ENCODE measurements around the gene FNDC10. TPM values are rescaled to one million over a fixed set of nuclear protein-coding genes. Genes with fewer than 3 reads are reported as not detected.
"Not testable (repeated sequence)": the region's sequence is repeated elsewhere in the genome, so short reads cannot be mapped to it uniquely, and the experiment has no call there.

Gene FNDC10
- polyA plus RNA-seq, 4 donors: 1.6 to 5.1 (median 4.0) TPM

DNA sequence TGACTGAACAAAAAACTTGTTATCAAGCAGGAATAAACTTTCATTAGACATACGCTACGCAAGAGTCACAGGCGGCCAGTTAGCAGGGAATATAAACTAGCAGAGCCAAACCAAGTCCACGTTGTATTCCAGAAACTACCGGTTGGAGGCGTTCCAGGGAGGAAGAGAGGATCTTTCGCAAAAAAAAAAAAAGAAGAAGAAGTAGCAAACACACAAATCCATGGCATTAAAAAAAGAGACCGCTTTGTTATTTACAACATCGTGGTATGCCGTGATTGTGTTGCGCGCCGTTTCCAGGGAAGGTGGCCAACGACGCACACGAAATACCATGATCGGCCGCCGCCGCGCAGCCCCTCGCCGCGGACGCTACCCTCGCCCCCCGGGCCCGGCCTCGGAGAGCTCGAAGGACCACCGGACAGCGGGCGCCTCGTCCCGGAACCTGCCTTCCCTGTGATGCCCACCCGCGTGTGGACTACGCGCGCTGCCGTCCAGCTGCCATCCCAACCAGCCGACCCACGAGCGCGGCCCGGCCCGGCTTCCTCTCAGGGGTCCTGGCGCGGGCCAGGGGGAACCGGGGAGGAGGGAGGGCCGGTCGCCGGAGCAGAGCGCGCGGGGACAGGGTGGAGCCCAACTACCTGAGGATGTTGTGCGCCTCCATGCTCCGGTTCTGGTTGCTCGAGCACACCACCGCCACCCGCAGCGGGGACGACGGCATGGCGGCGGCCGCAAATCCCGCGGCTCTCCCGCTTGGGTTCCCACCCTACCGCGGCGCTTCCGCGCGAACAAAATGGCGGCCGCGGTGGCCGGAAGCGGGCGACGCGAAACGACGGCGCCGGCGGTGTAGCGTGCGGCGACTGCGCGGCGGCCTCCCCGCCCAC is 25.9 kb downstream of the FNDC10 start:
- DNase-seq (ENCODE audit: low read depth in 4 of 4, low spot score in 2 of 4): peak in 3 of 4 donors; percentile 50 to 56 (median 56)

DNA sequence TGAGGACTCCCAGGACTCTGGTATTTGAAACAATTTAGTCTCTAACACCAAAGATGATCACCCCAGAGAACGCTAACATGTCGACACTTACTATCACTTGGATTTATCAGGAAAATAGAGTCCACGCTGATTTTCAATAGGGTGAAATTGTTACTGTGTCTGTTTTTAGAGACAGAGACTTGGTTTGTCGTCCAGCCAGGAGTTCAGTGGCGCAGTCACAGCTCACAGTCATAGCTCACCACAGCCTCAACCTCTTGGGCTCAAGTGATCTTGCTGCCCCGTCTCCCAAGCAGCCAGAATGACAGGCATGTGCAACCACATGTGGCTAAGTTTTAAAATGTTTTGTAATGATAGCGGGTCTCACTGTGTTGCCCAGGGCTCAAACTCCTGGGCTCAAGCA is 30.6 kb downstream of the FNDC10 start:
- no peak for DNase-seq (ENCODE audit: low read depth in 4 of 4, low spot score in 2 of 4)

DNA sequence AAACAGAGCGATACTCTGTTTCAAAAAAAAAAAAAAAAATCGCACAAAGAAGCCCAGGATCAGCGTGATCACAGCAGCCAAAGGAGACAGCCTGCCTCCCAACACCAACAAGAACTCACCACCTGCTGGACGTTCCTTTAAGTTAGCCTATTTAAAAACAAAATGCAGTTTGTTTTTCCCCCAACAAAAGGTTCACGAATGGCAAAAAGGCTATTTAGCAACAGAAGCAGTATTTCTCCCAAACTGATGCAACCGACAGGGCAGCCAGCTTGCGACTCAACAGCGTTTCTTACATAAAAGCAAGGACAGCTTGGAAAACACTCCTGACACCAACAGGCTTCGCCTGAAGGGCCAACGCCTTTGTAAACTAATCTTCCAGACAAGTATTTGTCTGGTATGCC is 32.0 kb downstream of the FNDC10 start:
- DNase-seq (ENCODE audit: low read depth in 4 of 4, low spot score in 2 of 4): no peak

DNA sequence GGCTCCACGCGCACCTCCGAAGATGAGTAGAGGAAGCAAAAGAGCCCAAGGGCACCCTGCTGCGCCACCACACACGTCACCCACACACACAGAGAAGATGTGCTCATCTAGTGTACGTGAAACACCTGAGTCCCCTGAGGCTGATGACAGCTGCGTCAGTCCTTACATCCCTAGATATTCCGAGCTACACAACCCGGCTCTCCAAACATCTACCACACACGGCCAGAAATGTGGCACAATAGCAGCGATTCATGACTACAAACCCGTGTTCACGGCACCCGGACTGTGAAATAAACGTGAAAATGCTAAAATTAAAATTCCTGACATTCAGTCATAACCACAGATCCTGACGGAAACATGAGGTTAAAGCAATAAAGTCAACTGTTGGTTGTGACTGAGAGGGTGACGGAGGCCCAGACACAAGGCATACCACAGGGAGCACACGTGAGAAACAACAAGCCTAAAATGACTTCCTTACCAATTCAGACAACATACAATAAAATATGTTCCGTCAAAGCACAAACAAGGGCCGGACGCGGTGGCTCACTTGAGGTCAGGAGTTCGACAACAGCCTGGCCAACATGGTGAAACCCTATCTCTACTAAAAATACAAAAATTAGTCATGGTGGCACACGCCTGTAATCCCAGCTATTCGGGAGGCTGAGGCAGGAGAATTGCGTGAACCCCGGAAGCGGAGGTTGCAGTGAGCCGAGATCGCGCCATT is 32.6 kb downstream of the FNDC10 start:
- no peak for DNase-seq (ENCODE audit: low read depth in 4 of 4, low spot score in 2 of 4)

DNA sequence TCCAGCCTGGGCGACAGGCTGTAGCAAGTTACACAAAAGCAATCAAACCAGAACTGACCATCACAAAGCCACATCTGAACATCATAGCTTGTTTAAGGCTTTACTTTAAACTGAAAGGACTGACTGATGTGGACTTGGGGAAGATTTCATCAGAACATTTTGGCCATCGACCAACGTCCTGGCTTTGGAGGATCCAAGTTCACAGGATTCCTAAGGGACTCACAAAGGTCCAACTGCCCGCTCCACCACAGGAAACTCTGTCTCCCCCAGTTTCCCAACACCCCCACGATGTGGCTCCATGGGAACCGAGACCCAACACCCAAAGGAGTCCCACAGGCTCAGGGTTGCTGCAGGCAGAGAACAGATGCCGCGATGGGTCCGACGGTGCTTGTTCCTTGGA is 34.6 kb downstream of the FNDC10 start:
- DNase-seq (ENCODE audit: low read depth in 4 of 4, low spot score in 2 of 4): no peak

DNA sequence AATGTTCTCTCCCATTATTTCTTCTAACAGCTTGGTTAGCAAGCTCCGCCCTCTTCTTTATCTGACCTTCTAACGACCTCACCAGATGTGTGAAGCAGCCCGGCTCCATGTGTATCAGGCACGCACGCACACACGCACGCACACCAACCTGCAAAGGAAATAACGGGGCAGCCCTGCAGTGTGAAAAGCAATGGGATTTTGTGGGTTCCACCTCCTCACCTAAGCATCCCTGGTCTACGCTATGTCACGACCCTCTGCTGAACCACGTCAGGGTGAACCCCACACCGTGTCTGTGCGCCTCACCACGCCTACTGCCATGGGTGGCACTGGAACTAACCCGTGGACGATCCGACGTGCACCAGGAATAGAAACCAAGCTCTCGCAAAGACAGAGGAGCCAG is 35.7 kb downstream of the FNDC10 start:
- DNase-seq (ENCODE audit: low read depth in 4 of 4, low spot score in 2 of 4): no peak

DNA sequence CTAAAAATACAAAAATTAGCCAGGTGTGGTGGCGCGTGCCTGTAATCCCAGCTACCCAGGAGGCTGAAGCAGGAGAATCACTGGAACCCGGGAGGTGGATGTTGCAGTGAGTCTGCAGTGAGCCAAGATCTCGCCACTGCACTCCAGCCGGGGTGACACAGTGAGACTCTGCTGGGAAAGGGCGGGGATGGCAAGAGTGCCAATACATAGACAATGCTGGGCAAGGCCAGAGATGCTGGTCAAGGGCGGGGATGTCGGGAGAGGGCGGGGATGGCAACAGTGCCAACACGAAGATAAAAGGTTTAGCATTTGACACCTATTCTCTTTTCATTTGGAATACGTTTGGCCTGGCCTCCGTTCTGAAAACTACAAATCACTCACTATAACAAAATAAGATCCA is 36.2 kb downstream of the FNDC10 start:
- no peak for DNase-seq (ENCODE audit: low read depth in 4 of 4, low spot score in 2 of 4)

DNA sequence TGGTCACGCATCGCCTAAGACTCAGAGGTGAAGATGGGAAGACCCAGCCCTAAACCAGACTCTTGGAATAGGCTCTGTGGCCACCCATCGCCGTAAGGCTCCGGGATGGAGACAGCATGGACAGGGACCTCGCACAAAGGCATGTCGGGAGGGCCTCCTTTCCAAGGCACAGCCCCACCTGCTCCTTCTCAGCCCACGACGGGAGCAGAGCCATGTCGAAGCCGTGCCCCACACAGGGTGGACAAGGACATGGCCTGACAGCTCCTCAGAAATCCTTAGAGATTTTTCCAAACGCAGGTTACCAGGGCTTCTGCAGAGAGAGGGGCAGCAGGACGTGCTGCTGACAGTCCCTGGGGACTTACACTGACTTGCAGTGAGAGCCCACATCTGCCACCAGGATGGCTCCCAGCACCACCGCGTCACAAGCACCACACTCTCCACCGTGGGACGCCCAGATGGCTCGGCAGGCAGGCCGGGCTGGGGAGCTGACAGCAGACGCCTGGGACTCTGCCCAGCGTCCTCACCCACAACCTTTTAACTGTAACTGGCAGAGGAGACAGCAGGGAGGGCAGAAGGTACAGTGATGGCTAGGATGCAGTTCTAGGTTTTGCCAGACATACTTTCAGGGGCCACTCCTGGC is 37.3 kb downstream of the FNDC10 start:
- no peak for DNase-seq (ENCODE audit: low read depth in 4 of 4, low spot score in 2 of 4)

DNA sequence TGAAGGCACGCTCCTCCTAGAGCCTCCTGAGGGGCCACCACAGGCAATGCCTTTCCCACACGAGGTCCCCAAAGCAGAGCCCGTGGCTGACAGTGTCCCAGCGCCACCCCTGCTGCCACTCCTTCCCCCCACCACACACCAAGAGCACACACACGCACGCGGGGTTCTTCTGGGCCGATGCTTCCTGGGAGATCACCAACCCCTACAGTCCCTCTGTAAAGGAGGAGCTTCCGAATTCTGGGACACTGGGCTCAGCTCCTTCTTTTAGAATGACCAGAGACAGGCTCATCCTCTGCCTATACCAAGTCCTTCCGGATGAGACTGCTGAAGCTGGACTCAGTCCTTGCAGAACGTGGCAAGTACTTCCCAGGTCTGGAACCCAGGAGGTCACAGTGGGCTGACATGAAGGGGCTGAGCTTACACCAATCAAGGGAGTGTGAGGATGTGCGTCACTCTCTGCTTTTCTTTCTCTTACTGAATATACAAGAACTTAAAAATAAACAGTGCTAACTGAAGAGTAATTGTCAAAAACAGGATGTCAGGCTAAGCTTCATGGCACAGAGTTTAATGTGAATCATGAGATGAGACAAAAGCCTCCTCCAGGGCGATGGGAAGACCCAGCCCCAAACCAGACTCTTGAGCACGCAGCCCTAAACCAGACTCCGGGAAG is 38.0 kb downstream of the FNDC10 start:
- no peak for DNase-seq (ENCODE audit: low read depth in 4 of 4, low spot score in 2 of 4)

DNA sequence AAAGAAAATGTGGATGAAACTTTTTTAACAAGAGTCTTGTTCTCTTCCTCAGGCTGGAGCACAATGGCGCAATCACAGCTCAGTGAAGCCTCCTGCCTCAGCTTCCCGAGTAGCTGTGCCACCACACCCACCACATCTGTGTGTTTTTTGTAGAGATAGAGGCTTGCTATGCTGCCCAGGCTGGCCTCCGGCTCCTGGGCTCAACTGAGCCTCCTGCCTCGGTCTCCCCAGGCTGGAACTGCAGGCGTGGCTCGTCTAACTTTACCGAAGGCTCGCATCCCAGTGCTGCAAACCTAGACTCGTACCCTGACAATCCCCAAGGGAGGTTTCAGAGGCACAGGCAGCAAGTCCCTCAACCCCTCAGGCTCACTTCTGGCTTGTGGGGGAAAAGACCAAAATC is 39.8 kb downstream of the FNDC10 start:
- no peak for DNase-seq (ENCODE audit: low read depth in 4 of 4, low spot score in 2 of 4)

DNA sequence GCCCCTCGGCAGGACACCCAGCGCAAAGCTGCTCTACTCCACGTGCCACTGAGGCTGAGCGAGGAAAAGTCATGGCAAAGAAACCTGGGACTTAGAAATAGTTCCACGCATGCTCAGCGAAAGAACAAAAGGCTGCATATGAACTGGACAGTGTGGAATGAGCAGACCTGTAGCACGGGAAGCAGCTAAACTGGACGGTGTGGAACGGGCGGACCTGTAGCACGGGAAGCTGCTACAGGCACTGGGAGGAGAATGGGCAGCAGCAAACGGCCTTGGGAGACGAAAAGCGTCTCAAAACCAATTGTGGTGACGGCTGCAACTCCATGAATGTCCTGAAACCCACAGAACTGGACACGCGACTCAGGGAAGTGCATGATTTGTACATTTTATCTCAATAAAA is 40.9 kb downstream of the FNDC10 start:
- DNase-seq (ENCODE audit: low read depth in 4 of 4, low spot score in 2 of 4): no peak

DNA sequence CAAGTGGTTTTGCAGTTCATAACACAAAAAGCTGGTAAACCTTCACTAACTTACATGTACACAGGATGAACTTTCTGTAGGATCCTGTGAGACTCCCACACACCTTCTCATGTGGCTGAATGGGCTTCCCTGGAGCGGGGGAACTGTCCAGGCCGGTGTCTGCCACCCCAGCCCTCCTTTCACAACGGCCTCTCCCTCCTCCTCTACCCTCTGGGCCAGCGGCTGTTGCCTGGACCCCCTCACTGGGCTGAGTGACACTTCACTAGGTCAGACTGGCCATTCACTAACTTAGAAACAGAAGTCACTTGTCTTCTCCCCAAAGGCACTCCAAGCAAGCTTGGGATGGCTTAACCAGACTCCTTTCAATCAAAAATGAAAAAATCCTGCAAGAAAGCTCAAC is 41.3 kb downstream of the FNDC10 start:
- DNase-seq (ENCODE audit: low read depth in 4 of 4, low spot score in 2 of 4): no peak

DNA sequence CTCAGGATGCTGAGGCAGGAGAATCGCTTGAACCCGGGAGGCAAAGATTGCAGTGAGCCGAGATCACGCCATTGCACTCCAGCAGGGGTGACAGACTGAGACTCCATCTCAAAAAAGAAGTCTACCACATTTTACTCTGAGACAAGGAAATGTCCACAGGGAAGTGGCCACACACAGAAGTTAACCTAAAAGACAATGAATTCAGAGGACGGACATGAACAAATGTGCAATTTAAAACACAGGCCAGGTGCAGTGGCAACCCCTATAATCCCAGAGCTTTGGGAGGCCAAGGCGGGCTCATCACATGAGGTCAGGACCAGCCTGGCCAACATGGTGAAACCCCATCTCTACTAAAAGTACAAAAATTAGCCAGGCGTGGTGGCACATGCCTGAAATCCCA is 42.2 kb downstream of the FNDC10 start:
- DNase-seq (ENCODE audit: low read depth in 4 of 4, low spot score in 2 of 4): not testable (repeated sequence)

DNA sequence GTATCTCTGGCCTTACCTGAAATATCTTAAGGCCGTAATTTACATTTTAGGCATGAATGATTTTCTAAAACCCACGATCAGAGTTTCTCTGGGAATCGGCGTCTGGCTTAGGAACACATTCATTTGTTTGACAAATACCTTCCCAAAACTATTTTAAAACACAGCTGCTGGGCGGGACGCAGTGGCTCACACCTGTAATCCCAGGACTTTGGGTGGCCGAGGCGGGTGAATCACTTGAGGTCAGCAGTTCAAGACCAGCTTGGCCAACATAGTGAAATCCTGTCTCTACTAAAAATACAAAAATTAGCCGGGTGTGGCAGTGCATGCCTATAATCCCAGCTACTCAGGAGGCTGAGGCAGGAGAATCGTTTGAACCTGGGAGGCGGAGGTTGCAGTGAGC is 43.0 kb downstream of the FNDC10 start:
- not testable (repeated sequence) for DNase-seq (ENCODE audit: low read depth in 4 of 4, low spot score in 2 of 4)

DNA sequence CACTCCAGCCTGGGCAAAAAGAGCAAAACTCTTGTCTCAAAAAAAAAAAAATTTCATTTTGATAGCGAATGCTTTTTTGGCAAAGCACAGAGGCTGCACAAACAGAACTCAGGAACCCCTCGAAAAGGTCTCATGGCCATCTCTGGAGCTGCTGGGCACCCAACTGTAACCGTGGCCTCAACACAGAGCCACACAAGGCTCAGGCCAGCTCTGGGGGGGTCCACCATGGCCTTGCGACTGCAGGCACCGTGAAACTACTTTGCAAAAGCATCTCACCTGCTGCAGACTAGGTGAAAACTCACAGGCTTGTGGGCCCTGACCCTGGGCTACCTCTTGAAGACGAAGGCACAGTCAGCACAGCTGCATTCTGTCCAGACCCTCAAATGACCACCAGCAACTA is 43.4 kb downstream of the FNDC10 start:
- no peak for DNase-seq (ENCODE audit: low read depth in 4 of 4, low spot score in 2 of 4)

DNA sequence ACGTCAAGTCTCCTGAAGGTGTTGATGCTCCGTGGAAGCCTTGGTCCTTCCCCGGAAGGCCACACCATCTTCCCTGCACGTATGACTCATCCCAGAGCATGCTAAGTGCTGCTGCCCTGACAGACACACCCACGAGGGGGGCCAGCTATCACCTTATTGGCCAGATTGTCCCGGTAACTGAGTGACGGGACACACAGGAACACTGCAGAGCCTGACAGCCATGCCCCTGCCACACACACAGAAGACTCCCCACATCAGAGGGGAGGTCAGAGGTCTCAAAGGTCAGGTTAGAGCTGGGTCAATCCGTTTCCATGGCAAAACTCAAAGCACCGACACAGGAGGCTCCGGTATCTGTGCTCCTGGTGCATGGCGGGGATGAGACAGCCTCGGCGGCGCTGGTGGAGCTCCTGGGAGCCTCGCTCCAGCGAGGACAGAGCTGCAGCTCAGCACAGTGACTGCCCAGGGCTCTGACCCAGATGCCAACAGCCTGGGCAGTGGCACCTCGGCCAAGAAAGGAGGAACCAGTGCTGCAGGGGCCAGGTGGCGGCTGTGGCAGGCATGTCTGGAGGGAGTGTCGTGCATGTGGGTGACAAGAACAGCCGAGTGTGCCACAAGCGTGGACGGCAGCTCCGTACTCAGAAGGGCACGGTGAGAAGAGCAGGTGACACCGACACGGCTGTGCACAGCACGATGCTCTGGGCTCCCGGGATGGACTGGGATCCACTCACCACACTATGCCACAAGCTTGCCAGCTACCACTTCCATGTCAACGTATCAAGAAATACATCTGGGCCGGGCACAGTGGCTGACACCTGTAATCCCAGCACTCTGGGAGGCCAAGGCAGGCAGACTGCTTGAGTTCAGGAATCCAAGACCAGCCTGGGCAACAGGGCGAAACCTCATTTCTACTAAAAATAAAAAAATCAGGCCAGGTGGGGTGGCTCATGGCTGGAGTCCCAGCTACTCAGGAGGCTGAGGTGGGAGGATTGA is 44.7 kb downstream of the FNDC10 start:
- no peak for DNase-seq (ENCODE audit: low read depth in 4 of 4, low spot score in 2 of 4)

DNA sequence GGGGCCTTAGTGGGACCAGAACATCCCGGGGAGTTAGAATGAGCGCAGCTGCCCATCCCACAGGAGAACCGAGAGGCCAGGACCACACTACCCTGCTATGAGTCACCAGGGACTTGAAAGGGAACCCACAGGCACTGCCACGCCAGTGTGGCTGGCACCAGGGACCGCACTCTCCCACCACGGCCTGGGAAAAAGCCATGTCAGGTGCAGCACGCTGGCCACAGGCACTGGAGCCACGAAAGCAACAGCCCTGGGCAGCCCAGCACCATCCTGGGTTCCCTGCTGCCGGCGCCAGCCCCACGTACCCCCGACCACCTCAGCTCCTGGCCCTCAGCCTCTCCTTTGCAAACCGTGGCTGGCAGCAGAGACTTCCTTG is 45.4 kb downstream of the FNDC10 start:
- no peak for DNase-seq (ENCODE audit: low read depth in 4 of 4, low spot score in 2 of 4)

DNA sequence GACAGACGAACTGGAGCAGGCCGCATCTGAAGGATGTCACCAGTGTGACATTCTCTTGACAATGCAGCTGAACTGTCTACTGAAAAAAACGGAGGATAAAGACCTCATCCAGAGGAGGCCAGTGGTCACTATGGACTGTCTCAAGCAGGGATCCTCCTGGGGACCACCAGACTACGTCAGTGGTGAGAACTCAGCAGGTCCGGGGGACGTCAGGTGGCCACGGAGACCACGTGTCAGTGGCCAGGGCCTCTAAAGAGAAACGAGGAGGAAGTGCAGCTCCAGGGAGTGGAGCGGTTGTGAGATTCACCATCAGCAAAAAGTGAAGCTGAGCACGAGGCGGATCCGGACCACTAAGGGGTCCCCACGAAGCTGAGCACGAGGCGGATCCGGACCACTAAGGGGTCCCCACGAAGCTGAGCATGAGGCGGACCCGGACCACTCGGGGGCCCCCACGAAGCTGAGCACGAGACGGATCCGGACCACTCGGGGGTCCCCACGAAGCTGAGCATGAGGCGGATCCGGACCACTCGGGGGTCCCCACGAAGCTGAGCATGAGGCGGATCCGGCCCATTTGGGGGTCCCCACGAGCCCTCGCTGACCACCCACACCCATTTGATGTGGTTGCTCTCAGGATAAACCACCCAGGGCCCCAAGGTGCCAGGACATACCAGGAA is 46.0 kb downstream of the FNDC10 start:
- DNase-seq (ENCODE audit: low read depth in 4 of 4, low spot score in 2 of 4): no peak

DNA sequence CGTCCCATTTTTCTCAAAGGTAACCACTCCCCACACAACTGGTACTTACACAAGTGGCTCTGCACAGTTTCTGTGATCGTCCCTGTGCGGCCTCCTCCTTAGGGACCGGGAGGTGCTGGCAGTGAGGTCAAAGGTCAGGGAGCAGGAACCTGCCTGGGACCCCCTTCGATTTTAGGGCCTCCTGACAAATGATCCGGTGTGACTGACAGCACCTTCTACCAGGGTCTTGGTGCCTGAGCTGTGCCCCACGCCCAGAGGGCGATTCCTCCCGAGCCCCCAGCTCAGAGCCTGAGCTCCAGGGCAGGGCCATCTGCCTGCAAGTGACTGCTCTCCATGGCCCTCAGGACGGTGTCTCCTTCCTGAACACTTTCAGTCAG is 47.7 kb downstream of the FNDC10 start:
- DNase-seq (ENCODE audit: low read depth in 4 of 4, low spot score in 2 of 4): no peak

All from left renal cortex interstitium (tissue), 4 donors.